ENCODE data around the gene UST. TPM values are rescaled to one million over a fixed set of nuclear protein-coding genes. Genes with fewer than 3 reads are reported as not detected.
"Not testable (repeated sequence)": the region's sequence is repeated elsewhere in the genome, so short reads cannot be mapped to it uniquely, and the experiment has no call there.

Gene UST
- total RNA-seq, 1 experiment from 2014 or later = 7.6 TPM

DNA sequence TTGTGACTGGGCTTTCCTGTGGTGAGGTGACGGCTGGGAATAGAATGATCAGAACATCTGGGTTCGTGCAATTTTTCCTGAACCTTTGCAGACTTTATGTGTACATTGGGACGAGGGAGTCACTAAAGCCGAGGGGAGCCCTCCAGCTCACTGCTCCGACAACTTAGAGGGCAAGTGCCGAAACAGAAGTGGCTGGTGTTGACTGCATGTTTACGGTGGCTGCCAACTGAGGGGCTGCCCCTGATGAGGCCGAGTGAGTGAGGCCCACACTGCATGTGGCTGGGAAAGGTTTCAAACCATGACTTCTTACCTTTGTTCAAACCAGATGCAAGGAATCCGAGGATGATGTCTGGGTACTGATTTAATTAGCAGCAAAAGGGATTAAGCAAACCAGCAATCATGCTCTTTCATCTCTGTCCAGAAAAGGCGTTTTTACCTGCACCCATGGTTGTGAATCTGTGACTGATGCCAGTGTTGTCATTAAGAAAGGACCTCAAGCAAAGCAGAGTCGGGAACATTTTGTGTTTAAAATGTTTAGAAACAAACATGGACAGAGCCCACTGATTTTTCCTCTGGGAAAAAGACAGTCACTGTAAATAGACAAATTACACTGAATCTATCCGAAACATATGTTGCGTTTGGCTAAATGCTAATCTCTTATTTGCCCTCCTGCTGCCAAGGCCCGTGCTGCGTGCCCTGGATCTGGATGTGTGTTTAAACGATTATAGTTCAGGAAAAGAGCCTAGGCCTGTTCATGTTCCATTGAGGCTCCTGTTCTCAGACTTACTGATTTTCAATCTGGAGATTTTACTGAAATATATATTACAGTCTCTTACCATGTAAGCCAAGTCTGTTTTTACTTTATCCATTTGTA lies 105.1 kb downstream of the UST start:
- H3K27ac ChIP-seq = no peak overlapping the region
- H3K4me3 ChIP-seq = no peak overlapping the region
- no peaks in the 10 kb centered on the region for H3K9me3 ChIP-seq (replicated peaks)
- H3K36me3 ChIP-seq = no peaks in the 10 kb centered on the region
- H3K4me1 ChIP-seq (replicated peaks) = no peaks in the 10 kb centered on the region
- no peak for DNase-seq (ENCODE audit: low read depth in 1 of 2, low spot score in 2 of 2)
- H3K27me3 ChIP-seq (replicated peaks) = peaks cover 4% of the 10 kb centered on the region

GRCh38 chr6:148852688-148853087 lies 105.9 kb downstream of the UST start:
- H3K4me1 ChIP-seq (replicated peaks) = peaks cover 6% of the 10 kb centered on the region
- H3K27ac ChIP-seq = no peak overlapping the region
- H3K27me3 ChIP-seq (replicated peaks) = peaks cover 4% of the 10 kb centered on the region
- no peak for DNase-seq (ENCODE audit: low read depth in 1 of 2, low spot score in 2 of 2)
- H3K36me3 ChIP-seq = no peaks in the 10 kb centered on the region
- no peaks in the 10 kb centered on the region for H3K9me3 ChIP-seq (replicated peaks)
- H3K4me3 ChIP-seq = no peak overlapping the region

GRCh38 chr6:148853113-148853512 lies 106.3 kb downstream of the UST start:
- H3K27ac ChIP-seq; H3K4me3 ChIP-seq; H3K36me3 ChIP-seq; H3K9me3 ChIP-seq (replicated peaks); DNase-seq (ENCODE audit: low read depth in 1 of 2, low spot score in 2 of 2); H3K27me3 ChIP-seq (replicated peaks); H3K4me1 ChIP-seq (replicated peaks): not testable (repeated sequence)

- H3K4me3 ChIP-seq = no peak overlapping the region
- no peak for DNase-seq (ENCODE audit: low read depth in 1 of 2, low spot score in 2 of 2)
- H3K27ac ChIP-seq = no peak overlapping the region
- no peaks in the 10 kb centered on the region for H3K36me3 ChIP-seq
- H3K27me3 ChIP-seq (replicated peaks) = peaks cover 4% of the 10 kb centered on the region
- H3K4me1 ChIP-seq (replicated peaks) = peaks cover 12% of the 10 kb centered on the region
- H3K9me3 ChIP-seq (replicated peaks) = no peaks in the 10 kb centered on the region
These were observed 107.3 kb downstream of the UST start for GRCh38 chr6:148854096-148854495.

GRCh38 chr6:148854992-148855391 lies 108.2 kb downstream of the UST start:
- Histone ChIP-seq H3K36me3 (no peaks in the 10 kb centered on the region), H3K27ac (no peak overlapping the region), H3K27me3 (replicated peaks) (peaks cover 4% of the 10 kb centered on the region), H3K4me3 (no peak overlapping the region), H3K9me3 (replicated peaks) (no peaks in the 10 kb centered on the region), H3K4me1 (replicated peaks) (peaks cover 12% of the 10 kb centered on the region)
- no peak for DNase-seq (ENCODE audit: low read depth in 1 of 2, low spot score in 2 of 2)

DNA sequence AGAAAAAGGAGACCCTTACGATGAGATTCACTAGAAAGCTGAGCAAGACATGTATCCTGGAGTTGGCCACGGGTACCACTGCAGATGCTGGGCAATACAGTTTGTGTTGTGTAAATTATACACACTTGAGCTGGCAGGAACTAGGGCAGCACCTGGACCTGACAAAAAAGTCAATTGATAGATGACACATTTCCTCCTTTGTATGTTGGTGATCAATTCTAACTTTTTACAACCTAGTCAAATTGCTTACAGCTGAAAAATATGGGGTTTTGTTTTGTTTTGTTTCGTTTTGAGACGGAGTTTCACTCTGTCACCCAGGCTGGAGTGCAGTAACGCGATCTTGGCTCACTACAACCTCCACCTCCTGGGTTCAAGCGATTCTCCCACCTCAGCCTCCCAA lies 108.9 kb downstream of the UST start:
- H3K4me3 ChIP-seq = no peak overlapping the region
- H3K4me1 ChIP-seq (replicated peaks) = peaks cover 12% of the 10 kb centered on the region
- no peaks in the 10 kb centered on the region for H3K9me3 ChIP-seq (replicated peaks)
- no peaks in the 10 kb centered on the region for H3K36me3 ChIP-seq
- no peak overlapping the region for H3K27ac ChIP-seq
- peaks cover 4% of the 10 kb centered on the region for H3K27me3 ChIP-seq (replicated peaks)
- DNase-seq (ENCODE audit: low read depth in 1 of 2, low spot score in 2 of 2) = no peak

DNA sequence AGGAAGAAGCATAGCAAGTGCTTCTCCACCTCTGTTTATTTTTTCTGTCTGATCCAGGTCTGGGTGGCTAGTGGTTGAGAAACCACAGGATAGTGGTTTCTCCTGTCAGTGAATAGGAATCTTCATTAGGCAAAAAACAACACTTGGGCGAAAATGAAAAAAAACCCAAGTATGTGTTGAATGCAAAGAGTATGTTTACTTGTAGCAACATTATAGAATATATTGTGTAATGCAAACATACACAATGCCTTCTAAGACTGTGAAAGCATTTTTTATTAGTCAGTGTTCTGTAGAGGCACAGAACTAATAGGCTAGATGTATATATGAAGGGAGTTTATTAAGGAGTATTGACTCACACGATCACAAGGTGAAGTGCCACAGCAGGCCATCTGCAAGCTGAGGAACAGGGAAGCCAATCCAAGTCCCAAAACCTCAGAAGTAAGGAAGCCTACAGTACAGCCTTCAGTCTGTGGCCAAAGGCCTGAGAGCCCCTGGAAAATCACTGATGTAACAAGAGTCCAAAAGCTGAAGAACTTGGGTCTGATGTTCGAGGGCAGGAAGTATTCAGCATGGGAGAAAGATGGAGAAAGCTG lies 111.1 kb downstream of the UST start:
- H3K27ac ChIP-seq = no peak overlapping the region
- peaks cover 12% of the 10 kb centered on the region for H3K4me1 ChIP-seq (replicated peaks)
- no peak overlapping the region for H3K4me3 ChIP-seq
- no peaks in the 10 kb centered on the region for H3K36me3 ChIP-seq
- peak; percentile 57 to 88 for DNase-seq (ENCODE audit: low read depth in 1 of 2, low spot score in 2 of 2)
- H3K9me3 ChIP-seq (replicated peaks) = no peaks in the 10 kb centered on the region
- H3K27me3 ChIP-seq (replicated peaks) = peaks cover 4% of the 10 kb centered on the region

DNA sequence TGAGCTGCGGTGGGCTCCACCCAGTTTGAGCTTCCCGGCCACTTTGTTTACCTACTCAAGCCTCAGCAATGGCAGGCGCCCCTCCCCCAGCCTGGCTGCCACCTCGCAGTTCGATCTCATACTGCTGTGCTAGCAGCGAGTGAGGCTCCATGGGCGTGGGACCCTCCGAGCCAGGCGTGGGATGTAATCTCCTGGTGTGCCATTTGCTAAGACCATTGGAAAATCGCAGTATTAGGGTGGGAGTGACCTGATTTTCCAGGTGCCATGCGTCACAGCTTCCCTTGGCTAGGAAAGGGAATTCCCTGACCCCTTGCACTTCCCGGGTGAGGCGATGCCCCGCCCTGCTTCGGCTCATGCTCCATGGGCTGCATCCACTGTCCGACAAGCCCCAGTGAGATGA lies 117.3 kb downstream of the UST start:
- not testable (repeated sequence) for H3K4me3 ChIP-seq; H3K36me3 ChIP-seq; H3K27me3 ChIP-seq (replicated peaks); H3K27ac ChIP-seq; DNase-seq (ENCODE audit: low read depth in 1 of 2, low spot score in 2 of 2); H3K9me3 ChIP-seq (replicated peaks)
- peaks cover 18% of the 10 kb centered on the region for H3K4me1 ChIP-seq (replicated peaks)

DNA sequence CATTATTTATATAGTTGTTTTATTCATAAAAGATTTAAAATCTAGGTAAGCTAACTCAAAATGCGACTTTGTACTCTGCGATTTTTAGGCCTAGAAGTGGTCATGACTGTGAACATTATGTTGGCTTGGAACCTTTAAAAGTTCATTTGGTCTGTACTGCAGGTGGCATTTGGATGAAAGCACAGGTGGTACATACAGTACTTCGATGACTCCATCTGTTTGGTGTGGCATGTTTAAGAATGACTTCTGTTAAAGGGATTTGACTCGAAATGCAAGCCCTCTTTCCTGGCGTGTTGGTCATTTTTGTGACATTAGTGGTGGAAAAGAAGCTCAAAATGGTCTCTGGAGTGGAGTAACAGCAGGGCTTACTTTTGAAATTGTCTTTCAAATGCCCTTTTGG lies 118.1 kb downstream of the UST start:
- no peak overlapping the region for H3K4me3 ChIP-seq
- H3K4me1 ChIP-seq (replicated peaks) = peaks cover 26% of the 10 kb centered on the region
- no peaks in the 10 kb centered on the region; the same call in 1 of the 2 replicates for H3K9me3 ChIP-seq (replicated peaks)
- no peaks in the 10 kb centered on the region for H3K36me3 ChIP-seq
- H3K27me3 ChIP-seq (replicated peaks) = no peaks in the 10 kb centered on the region
- H3K27ac ChIP-seq = no peak overlapping the region
- no peak for DNase-seq (ENCODE audit: low read depth in 1 of 2, low spot score in 2 of 2)

DNA sequence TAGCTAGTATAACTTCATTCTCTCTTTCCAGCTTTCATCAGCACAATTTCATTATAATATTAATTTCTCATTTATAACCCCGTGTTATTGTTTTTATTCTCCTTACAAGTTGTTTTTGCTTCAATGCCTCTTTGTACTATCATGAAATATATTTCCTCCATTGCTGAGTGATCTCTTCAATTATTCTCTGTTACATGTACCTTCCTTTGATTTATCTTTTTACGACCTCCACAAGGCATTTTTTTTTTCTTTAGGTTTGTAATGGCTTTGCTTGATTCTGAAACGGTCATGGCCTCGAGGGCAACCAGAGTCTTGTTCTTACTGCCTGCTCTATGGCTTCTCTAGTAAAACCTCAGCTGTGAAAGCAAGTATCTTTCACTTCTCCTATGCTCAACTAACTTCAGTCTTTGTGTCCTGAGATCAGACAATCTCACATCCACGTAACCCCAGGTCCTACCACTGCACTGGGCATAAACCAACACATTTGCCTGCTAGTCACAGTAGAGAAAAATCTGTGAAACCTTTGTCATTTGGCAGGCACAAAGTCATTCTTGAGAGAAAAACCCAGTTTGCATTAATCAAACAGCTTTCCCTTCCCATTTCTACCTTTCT lies 119.9 kb downstream of the UST start:
- H3K4me3 ChIP-seq = no peak overlapping the region
- no peaks in the 10 kb centered on the region; the same call in 1 of the 2 replicates for H3K9me3 ChIP-seq (replicated peaks)
- H3K4me1 ChIP-seq (replicated peaks) = peaks cover 31% of the 10 kb centered on the region
- H3K36me3 ChIP-seq = no peaks in the 10 kb centered on the region
- no peaks in the 10 kb centered on the region for H3K27me3 ChIP-seq (replicated peaks)
- H3K27ac ChIP-seq = no peak overlapping the region
- DNase-seq (ENCODE audit: low read depth in 1 of 2, low spot score in 2 of 2) = no peak

GRCh38 chr6:148867862-148868261 lies 121.0 kb downstream of the UST start:
- DNase-seq (ENCODE audit: low read depth in 1 of 2, low spot score in 2 of 2) = peak in 1 of 2 experiments; percentile 18
- no peaks in the 10 kb centered on the region for H3K27me3 ChIP-seq (replicated peaks)
- no peaks in the 10 kb centered on the region; the same call in 1 of the 2 replicates for H3K9me3 ChIP-seq (replicated peaks)
- H3K4me1 ChIP-seq (replicated peaks) = peaks cover 31% of the 10 kb centered on the region
- H3K36me3 ChIP-seq = no peaks in the 10 kb centered on the region
- no peak overlapping the region for H3K4me3 ChIP-seq
- H3K27ac ChIP-seq = peak overlapping the region; percentile 51; the same call in 1 of the 2 replicates

DNA sequence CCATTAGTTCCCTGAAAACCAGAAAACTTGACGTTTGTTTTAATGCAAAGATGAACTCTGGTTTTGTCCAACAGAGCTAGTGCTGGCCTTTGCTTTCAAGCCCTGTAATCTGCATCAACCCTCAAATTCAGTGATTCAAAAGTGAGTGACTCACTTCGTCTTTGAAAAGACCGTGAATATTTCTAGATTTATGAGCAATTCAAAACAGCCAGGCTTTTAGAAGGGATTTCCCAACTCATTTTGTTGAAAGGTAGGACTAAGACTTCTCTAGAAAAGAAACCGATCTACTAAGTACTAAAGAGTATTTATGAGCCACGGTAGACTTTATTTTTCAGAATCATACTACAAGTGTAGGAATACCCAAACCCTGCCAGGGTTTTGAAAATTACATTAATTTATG lies 121.5 kb downstream of the UST start:
- Histone ChIP-seq H3K36me3 (no peaks in the 10 kb centered on the region), H3K4me3 (no peak overlapping the region), H3K9me3 (replicated peaks) (no peaks in the 10 kb centered on the region; the same call in 1 of the 2 replicates), H3K4me1 (replicated peaks) (peaks cover 31% of the 10 kb centered on the region), H3K27ac (peak overlapping the region; percentile 51), H3K27me3 (replicated peaks) (no peaks in the 10 kb centered on the region)
- DNase-seq (ENCODE audit: low read depth in 1 of 2, low spot score in 2 of 2) = peak in 1 of 2 experiments; percentile 51

GRCh38 chr6:148868901-148869300 lies 122.1 kb downstream of the UST start:
- peak overlapping the region; percentile 51 for H3K27ac ChIP-seq
- peaks cover 31% of the 10 kb centered on the region for H3K4me1 ChIP-seq (replicated peaks)
- no peak overlapping the region for H3K4me3 ChIP-seq
- no peaks in the 10 kb centered on the region for H3K36me3 ChIP-seq
- H3K9me3 ChIP-seq (replicated peaks) = no peaks in the 10 kb centered on the region; the same call in 1 of the 2 replicates
- peak in 1 of 2 experiments; percentile 19 for DNase-seq (ENCODE audit: low read depth in 1 of 2, low spot score in 2 of 2)
- no peaks in the 10 kb centered on the region for H3K27me3 ChIP-seq (replicated peaks)

DNA sequence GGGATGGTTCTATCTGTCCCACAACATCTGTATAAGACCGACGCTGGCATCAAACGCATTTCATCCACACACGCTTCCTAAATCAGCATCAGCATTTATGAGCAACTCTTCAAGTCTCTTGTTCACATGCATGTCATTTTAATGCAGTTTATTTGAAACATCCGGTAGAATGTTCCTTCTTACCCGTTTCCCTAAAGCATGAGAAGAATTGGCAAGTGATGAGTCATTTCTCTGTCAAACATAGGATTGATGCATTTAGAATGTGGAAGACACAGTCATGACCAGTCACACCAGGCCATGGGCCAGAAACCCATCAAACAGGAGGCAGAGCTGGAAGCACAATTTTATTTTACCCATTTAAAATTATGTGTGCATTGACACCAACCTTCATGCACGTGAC lies 122.8 kb downstream of the UST start:
- DNase-seq (ENCODE audit: low read depth in 1 of 2, low spot score in 2 of 2) = peak; percentile 74 to 83
- H3K27me3 ChIP-seq (replicated peaks) = no peaks in the 10 kb centered on the region
- peaks cover 31% of the 10 kb centered on the region for H3K4me1 ChIP-seq (replicated peaks)

More for the DNA sequence above, 122.8 kb downstream of the UST start:
- no peaks in the 10 kb centered on the region for H3K36me3 ChIP-seq
- no peaks in the 10 kb centered on the region; the same call in 1 of the 2 replicates for H3K9me3 ChIP-seq (replicated peaks)
- no peak overlapping the region for H3K4me3 ChIP-seq
- peak overlapping the region; percentile 51 for H3K27ac ChIP-seq

Measured in SJSA1 (cell line).